ENCODE data around the gene RTEL1.
"Not testable (repeated sequence)": the region's sequence is repeated elsewhere in the genome, so short reads cannot be mapped to it uniquely, and the experiment has no call there.

RTEL1 gene

DNA sequence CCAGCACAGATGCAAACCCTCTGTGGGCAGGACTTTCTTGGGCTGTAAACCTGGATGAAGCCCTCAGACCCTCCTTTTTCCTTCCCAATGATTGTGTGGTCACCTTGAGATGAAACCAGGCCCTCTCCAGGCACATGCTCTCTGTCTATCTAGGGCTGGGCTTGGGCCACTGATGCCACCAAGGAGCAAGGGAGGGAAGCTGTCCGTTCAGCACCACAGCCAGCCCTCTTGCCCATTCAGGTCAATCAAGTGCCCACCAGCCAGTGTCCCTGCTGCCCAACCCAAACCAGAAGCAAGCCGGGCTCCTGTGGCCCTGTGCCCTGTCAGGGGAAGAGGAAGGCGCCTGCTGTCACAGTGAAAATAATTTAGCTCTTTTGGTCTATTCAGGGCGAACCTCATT lies 12.9 kb upstream of the RTEL1 start:
- Histone ChIP-seq H3K27ac (no peak overlapping the region), H3K27me3 (replicated peaks) (no peaks in the 10 kb centered on the region), H3K4me3 (ENCODE audit: low read depth, low read length) (no peak overlapping the region), H3K36me3 (replicated peaks) (no peaks in the 10 kb centered on the region)
- TF ChIP-seq, protein P1, sequence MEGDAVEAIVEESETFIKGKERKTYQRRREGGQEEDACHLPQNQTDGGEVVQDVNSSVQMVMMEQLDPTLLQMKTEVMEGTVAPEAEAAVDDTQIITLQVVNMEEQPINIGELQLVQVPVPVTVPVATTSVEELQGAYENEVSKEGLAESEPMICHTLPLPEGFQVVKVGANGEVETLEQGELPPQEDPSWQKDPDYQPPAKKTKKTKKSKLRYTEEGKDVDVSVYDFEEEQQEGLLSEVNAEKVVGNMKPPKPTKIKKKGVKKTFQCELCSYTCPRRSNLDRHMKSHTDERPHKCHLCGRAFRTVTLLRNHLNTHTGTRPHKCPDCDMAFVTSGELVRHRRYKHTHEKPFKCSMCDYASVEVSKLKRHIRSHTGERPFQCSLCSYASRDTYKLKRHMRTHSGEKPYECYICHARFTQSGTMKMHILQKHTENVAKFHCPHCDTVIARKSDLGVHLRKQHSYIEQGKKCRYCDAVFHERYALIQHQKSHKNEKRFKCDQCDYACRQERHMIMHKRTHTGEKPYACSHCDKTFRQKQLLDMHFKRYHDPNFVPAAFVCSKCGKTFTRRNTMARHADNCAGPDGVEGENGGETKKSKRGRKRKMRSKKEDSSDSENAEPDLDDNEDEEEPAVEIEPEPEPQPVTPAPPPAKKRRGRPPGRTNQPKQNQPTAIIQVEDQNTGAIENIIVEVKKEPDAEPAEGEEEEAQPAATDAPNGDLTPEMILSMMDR (IDR thresholded peaks at IDR 0.05; ENCODE audit: low read depth, low read length, missing control alignments): no peak
- no peak for DNase-seq
- in situ Hi-C loops (cut with HindIII; ENCODE audit: low pct_ligation_motif_present, low sequenced_read_pairs): no loop called here

DNA sequence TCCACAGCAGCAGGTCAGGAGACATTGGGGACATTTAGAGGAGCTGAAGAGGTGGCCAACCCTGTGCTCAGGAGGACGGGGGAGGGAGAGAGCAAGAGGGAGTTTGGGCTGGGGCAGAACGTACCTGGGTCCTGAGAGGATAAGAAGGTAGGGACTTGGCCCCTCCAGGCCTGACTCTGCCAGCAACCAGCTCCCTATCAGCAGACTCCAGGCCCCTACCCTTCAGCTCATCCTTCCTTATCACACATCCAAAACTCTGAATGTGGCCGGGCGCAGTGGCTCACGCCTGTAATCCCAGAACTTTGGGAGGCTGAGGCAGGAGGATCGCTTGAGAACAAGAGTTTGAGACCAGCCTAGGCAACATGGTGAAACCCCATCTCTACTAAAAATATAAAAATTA lies 9.9 kb upstream of the RTEL1 start:
- Histone ChIP-seq H3K36me3 (replicated peaks) (no peaks in the 10 kb centered on the region), H3K4me3 (ENCODE audit: low read depth, low read length) (no peak overlapping the region), H3K27ac (no peak overlapping the region), H3K27me3 (replicated peaks) (no peaks in the 10 kb centered on the region)
- TF ChIP-seq, protein P1 (IDR thresholded peaks at IDR 0.05; ENCODE audit: low read depth, low read length, missing control alignments): no peak
- in situ Hi-C loops (cut with HindIII; ENCODE audit: low pct_ligation_motif_present, low sequenced_read_pairs): no loop called here
- DNase-seq: no peak

DNA sequence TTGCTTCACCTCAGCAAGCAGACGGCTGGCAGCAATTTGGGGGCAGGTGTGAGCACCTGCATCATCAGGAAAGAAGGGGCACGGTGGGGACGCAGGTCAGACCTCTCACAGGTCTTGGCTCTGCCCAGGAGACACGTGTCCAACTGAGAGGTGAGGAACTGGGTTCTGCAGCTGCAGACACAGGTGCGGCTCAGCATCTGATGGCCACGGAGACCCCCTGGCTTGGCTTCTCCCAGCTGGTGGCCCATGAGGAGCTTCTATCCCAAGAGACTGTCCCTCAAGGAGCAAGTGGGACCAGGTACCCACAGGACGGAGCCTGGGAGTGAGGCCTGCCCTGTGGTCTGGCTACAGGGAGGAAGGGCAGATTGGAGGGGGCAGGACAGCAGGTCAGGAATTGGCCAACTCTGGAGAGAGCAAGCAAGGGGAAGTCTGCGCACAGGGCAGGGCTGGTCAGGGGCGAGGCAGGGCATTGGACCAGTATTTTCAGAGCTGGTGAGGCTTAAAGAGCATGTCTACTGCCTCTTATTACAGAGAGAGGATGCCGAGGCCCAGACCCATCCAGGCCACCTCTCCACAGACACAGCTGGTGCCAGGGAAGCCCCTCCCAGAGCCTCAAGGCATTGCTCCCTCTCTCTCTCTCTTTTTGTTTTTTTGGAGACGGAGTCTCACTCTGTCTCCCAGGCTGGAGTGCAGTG lies 9.1 kb upstream of the RTEL1 start:
- Histone ChIP-seq H3K36me3 (replicated peaks) (no peaks in the 10 kb centered on the region), H3K4me3 (ENCODE audit: low read depth, low read length) (no peak overlapping the region), H3K27me3 (replicated peaks) (no peaks in the 10 kb centered on the region), H3K27ac (no peak overlapping the region)
- in situ Hi-C loops (cut with HindIII; ENCODE audit: low pct_ligation_motif_present, low sequenced_read_pairs): no loop called here
- TF ChIP-seq, protein P1 (IDR thresholded peaks at IDR 0.05; ENCODE audit: low read depth, low read length, missing control alignments): no peak
- no peak for DNase-seq

DNA sequence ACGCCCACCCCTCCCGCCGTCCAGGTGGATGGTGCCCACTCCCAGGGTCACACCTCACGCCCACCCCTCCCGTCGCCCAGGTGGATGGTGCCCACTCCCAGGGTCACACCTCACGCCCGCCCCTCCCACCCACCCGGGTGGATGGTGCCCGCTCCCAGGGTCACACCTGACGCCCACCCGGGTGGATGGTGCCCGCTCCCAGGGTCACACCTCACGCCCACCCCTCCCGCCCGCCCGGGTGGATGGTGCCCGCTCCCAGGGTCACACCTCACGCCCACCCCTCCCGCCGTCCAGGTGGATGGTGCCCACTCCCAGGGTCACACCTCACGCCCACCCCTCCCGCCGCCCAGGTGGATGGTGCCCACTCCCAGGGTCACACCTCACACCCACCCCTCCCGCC lies 7.6 kb upstream of the RTEL1 start:
- in situ Hi-C loops (cut with HindIII; ENCODE audit: low pct_ligation_motif_present, low sequenced_read_pairs); H3K36me3 ChIP-seq (replicated peaks); H3K4me3 ChIP-seq (ENCODE audit: low read depth, low read length): not testable (repeated sequence)

DNA sequence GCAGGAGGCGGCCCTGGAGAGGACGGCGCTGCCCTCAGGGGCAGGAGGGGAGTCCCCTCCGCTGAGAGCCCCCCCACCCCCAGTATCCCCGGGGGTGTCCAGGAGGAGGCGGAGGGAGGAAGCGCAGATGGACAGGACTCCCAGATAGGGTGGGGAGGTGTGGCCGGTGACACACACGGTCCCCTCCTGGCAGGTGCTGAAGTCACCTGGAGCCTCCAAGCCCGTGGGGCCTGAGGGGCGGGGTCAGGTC lies 6.2 kb upstream of the RTEL1 start:
- TF ChIP-seq, protein P1 (IDR thresholded peaks at IDR 0.05; ENCODE audit: low read depth, low read length, missing control alignments): no peak
- DNase-seq: no peak
- peak overlapping the region; percentile 38 for H3K4me3 ChIP-seq (ENCODE audit: low read depth, low read length)
- no peak overlapping the region for H3K27ac ChIP-seq
- in situ Hi-C loops (cut with HindIII; ENCODE audit: low pct_ligation_motif_present, low sequenced_read_pairs): no loop called here
- H3K27me3 ChIP-seq (replicated peaks): no peaks in the 10 kb centered on the region
- no peaks in the 10 kb centered on the region for H3K36me3 ChIP-seq (replicated peaks)

More for the DNA sequence above, 7.6 kb upstream of the RTEL1 start:
- not testable (repeated sequence) for H3K27me3 ChIP-seq (replicated peaks); H3K27ac ChIP-seq; DNase-seq

DNA sequence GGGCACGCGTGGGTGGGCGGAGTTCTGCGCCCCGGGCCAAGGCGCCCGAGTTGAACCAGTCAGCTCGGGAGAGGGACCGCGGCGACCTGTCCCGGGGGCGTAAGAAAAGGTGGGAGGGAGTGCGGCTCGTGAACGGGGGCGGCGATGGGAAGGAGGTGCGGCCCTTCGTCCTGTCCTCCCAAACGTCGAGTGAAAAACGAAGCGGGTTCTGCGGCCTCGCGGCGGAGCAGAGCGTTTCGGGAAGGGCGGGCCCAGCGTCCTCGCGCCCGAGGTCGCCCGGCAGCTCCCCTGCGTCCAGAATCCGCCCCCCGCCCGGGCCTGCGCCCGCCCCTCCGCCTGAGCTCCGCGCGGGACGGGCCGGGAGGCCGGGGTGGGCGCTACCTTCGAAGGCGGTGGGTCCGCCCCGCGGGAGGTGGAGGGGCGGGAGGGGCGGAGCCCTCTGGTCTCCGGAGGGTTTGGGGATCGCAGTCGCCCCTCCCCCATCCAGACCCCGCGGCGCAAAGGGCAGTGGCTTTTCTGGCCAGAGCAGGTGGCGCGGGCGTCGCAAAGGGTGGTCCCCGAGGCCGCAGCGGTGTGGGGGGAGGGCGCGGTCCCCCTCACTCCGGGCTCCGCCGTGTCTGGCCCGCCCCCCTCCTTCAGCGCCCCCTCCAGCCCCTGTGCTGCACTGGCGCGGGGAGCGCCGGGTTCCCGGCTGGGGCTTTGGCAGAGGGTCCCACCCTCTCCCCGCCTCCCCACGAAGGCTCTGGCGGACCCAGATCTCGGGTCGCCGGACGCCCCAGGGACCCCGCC lies 5.7 kb upstream of the RTEL1 start:
- no peaks in the 10 kb centered on the region for H3K27me3 ChIP-seq (replicated peaks)
- DNase-seq: no peak

More for the DNA sequence above, 5.7 kb upstream of the RTEL1 start:
- Histone ChIP-seq H3K36me3 (replicated peaks) (no peaks in the 10 kb centered on the region), H3K27ac (no peak overlapping the region), H3K4me3 (ENCODE audit: low read depth, low read length) (peak overlapping the region; percentile 49)
- TF ChIP-seq, protein P1 (IDR thresholded peaks at IDR 0.05; ENCODE audit: low read depth, low read length, missing control alignments): no peak
- in situ Hi-C loops (cut with HindIII; ENCODE audit: low pct_ligation_motif_present, low sequenced_read_pairs): no loop called here

Data from brain microvascular endothelial cell (primary cell).